ENCODE measurements around the gene CCDC18.

DNA sequence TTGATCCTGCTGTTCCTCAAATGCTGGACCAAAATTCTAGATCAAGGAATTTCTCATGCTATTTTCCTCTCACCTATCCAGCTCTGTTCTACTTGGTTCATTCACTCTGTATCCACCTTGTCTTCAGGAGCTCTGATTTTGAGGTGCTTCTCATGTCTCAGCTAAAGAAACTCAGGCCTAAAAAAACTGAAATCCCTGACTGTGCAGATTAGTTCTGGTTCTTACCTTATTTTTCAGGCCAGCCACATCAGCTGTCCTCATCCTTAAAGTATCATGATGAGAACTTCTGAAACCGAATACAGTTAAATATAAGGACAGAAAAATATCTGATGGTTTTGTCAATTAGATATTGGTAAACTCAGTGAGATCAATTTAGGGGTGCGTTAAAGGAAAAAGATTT lies 137.4 kb downstream of the CCDC18 start:
- TF ChIP-seq, protein P1, sequence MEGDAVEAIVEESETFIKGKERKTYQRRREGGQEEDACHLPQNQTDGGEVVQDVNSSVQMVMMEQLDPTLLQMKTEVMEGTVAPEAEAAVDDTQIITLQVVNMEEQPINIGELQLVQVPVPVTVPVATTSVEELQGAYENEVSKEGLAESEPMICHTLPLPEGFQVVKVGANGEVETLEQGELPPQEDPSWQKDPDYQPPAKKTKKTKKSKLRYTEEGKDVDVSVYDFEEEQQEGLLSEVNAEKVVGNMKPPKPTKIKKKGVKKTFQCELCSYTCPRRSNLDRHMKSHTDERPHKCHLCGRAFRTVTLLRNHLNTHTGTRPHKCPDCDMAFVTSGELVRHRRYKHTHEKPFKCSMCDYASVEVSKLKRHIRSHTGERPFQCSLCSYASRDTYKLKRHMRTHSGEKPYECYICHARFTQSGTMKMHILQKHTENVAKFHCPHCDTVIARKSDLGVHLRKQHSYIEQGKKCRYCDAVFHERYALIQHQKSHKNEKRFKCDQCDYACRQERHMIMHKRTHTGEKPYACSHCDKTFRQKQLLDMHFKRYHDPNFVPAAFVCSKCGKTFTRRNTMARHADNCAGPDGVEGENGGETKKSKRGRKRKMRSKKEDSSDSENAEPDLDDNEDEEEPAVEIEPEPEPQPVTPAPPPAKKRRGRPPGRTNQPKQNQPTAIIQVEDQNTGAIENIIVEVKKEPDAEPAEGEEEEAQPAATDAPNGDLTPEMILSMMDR (IDR thresholded peaks at IDR 0.05): no peak
- TF ChIP-seq POLR2A (IDR thresholded peaks at IDR 0.05): no peak
